Psoas muscle (tissue), 8 donors: ENCODE data around the gene BLOC1S3. TPM values are rescaled to one million over a fixed set of nuclear protein-coding genes. Genes with fewer than 3 reads are reported as not detected.

Experiments
- ATAC-seq, 4 donors: fragments of 200-7000 bp; cut with Tn5 transposase; one replicate each; pipeline ENCODE4 v1.9.1; 2020; ENCODE audit warnings: moderate library complexity in 3 of 4, mild to moderate bottlenecking in 2 of 4
- DNase-seq, 2 donors: peaks; one replicate each; pipeline ENCODE4 v3.0.0-alpha.2; 2020
- H3K27ac ChIP-seq: fragments of 200-600 bp; one replicate; pipeline ENCODE4 v1.8.0; 2022
- H3K27me3 ChIP-seq, 3 donors: fragments of 200-600 bp in 1 of 3; one replicate each; pipeline versions ENCODE4 v1.6.1 to v1.8.0; 2013 to 2022; ENCODE audit warnings: low read length in 2 of 3, mild to moderate bottlenecking in 2 of 3, moderate library complexity in 1 of 3; ENCODE audit not compliant: insufficient read depth in 3 of 3
- H3K36me3 ChIP-seq, 2 donors: fragments of 200-600 bp in 1 of 2; one replicate each; pipeline versions ENCODE4 v1.6.1 to v1.8.0; 2013 to 2022; ENCODE audit warnings: low read depth in 1 of 2, mild to moderate bottlenecking in 1 of 2, moderate library complexity in 1 of 2; ENCODE audit not compliant: insufficient read depth in 1 of 2
- H3K4me1 ChIP-seq: fragments of 200-600 bp; one replicate; pipeline ENCODE4 v1.8.0; 2022
- H3K4me3 ChIP-seq: fragments of 200-600 bp; one replicate; pipeline ENCODE4 v1.8.0; 2022; ENCODE audit warnings: mild to moderate bottlenecking
- H3K9me3 ChIP-seq: fragments of 200-600 bp; one replicate; pipeline ENCODE4 v1.8.0; 2022
- WGBS, 3 donors: extraction: QIAGEN DNeasy Blood & Tissue Kit; methylation state at CpG; one replicate each; pipeline versions ENCODE4 v1.1.6 to v1.1.7; 2013; 5-methylcytosine and 5-hydroxymethylcytosine counted together
- intact Hi-C, 2 donors: fragments of 100-400 bp; cut with DNase I; formaldehyde crosslinking; loops; one replicate each; pipeline versions ENCODE4 v1.11.0 to v1.14.2; 2022
- polyA plus RNA-seq, 3 donors: library from polyadenylated mRNA; stranded (reverse); fragments of 200-250 nt; gene quantifications; one replicate each; pipeline ENCODE4 v1.2.3, GENCODE V29; 2013
- total RNA-seq, 4 donors: library from RNA; stranded (reverse); fragmentation: NEBNext Ultra II Directional in 2 of 4; extraction: Animal tissue kit (Norgen Biotek cat#: 25700) in 2 of 4; gene quantifications; one replicate each; pipeline versions ENCODE4 v1.2.1 to v1.2.4, GENCODE V29; 2021 to 2023
- TF ChIP-seq, protein P1 (sequence below): fragments of 200-600 bp; IDR thresholded peaks from one replicate; pipeline ENCODE4 v1.8.0; 2022; ENCODE audit warnings: antibody characterized with exemption
- donor health status: healthy with polysubstance abuse.
- donor health status: DM: no; HTN: no; CAD: no; lungs with moderate emphysema.
- donor health status: Bipolar disorder and iron deficiency.
- donor health status: healthy.
- donor health status: DM: yes; HTN: yes; CAD: no.
- donor health status: DM: no; HTN: no; CAD: no.
- donor health status: DM: no; HTN: no; CAD: no.
- donor health status: DM: yes; HTN: yes; CAD: no.

The BLOC1S3 gene
- total and polyA plus RNA-seq, 7 donors, result 3.3 to 7.8 (median 5.5) TPM

DNA sequence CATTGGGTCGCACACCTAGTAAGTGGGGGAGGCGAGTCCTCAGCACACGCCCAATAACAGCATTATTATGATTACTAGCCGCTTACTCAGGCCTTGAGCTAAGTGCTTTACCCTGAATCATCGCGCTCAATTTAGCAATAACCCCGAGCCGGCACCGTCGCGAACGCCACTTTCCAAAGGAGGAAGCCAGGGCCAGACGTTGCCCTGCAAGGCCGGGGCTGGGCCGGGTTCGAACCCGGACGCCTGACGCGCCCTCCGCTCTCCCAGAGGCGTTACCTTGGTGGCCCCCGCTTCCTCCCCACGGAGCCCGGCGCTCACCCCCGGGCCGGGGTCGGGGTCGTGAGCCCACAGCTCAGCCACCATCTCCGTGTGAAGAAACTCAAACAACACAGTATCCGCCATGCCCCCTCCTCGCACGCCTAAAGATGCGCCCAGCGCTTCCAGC, 745 bp upstream of the BLOC1S3 start, which contains the start of gene TRAPPC6A:
Gene TRAPPC6A, minus strand, starts transcription at position 421 of the 445 bp plus-strand sequence. Its CDS starts 19 bp downstream, at position 402.
- H3K4me3 ChIP-seq, result peak within 1 kb of the TSS; percentile 77
- intact Hi-C loops, result no loop called here
- DNase-seq, result no peak
- H3K27ac ChIP-seq, result peak within 1 kb of the TSS; percentile 96
- TF ChIP-seq, protein P1, sequence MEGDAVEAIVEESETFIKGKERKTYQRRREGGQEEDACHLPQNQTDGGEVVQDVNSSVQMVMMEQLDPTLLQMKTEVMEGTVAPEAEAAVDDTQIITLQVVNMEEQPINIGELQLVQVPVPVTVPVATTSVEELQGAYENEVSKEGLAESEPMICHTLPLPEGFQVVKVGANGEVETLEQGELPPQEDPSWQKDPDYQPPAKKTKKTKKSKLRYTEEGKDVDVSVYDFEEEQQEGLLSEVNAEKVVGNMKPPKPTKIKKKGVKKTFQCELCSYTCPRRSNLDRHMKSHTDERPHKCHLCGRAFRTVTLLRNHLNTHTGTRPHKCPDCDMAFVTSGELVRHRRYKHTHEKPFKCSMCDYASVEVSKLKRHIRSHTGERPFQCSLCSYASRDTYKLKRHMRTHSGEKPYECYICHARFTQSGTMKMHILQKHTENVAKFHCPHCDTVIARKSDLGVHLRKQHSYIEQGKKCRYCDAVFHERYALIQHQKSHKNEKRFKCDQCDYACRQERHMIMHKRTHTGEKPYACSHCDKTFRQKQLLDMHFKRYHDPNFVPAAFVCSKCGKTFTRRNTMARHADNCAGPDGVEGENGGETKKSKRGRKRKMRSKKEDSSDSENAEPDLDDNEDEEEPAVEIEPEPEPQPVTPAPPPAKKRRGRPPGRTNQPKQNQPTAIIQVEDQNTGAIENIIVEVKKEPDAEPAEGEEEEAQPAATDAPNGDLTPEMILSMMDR, result no peak
- peak; percentile 39 to 66 (median 56) for ATAC-seq
- no peaks in the 10 kb centered on the region for H3K36me3 ChIP-seq
- peaks cover 12% of the 10 kb centered on the region for H3K4me1 ChIP-seq
- no peaks in the 10 kb centered on the region for H3K9me3 ChIP-seq
- H3K27me3 ChIP-seq, result no peaks in the 10 kb centered on the region
- WGBS, 3 donors, result 0% methylated on average over 30 to 36 of the region's 36 CpGs

DNA sequence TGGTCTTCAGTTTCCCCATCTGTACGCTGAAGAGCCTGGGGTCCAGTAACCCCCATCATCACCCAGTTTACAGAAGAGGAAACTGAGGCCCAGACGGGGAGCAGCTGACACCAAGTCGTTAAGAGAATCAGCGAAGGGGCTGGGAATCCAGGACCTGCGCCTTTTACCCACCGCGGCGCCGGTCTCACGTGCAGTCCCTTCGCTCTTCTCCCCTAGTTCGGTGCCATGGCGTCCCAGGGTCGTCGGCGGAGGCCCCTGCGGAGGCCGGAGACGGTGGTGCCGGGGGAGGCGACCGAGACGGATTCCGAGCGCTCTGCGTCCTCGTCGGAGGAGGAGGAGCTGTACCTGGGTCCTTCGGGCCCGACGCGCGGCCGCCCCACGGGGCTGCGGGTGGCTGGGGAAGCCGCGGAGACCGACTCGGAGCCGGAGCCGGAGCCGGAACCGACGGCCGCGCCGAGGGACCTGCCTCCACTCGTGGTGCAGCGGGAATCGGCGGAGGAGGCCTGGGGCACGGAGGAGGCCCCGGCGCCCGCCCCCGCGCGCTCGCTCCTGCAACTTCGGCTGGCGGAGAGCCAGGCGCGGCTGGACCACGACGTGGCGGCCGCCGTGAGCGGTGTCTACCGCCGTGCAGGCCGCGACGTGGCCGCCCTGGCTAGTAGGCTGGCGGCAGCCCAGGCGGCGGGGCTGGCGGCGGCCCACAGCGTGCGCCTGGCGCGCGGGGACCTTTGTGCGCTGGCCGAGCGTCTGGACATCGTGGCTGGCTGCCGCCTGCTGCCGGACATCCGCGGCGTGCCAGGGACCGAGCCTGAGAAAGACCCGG, 698 bp downstream of the BLOC1S3 start:
- Histone ChIP-seq H3K27me3 (no peaks in the 10 kb centered on the region), H3K27ac (peak overlapping the region; percentile 96), H3K4me1 (peaks cover 12% of the 10 kb centered on the region), H3K36me3 (no peaks in the 10 kb centered on the region), H3K4me3 (peak overlapping the region; percentile 77), H3K9me3 (no peaks in the 10 kb centered on the region)
- intact Hi-C loops, result no loop called here
- peak; percentile 61 to 67 for DNase-seq
- WGBS, 3 donors, result 0 to 1% (median 1%) methylated on average over 32 to 97 of the region's 97 CpGs
- TF ChIP-seq, protein P1, result no peak
- no peak for ATAC-seq

DNA sequence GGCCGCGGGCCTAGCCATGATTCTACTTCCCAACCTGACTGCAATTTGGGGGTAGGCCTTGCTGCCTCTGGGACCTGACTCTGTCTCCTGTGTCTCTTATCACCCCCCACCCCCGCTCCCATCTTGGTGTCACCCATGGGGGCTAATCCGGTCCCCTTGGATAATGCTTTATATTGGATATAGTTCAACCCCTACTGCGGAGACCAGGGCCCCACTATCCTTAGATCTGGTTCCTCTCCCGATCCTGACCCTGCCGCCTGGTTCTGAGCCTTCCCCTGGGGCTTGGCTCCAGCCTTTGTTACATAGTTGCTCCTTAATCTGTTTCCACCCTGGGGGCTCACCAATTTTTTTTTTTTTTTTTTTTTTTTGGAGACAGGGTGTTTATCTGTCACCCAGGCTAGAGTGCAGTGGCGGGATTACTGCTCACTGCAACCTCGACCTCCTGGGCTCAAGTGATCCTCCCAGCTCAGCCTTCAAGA, 1.3 kb downstream of the BLOC1S3 start:
- H3K36me3 ChIP-seq, result no peaks in the 10 kb centered on the region
- TF ChIP-seq, protein P1, result no peak
- peaks cover 12% of the 10 kb centered on the region for H3K4me1 ChIP-seq
- no peaks in the 10 kb centered on the region for H3K27me3 ChIP-seq
- intact Hi-C loops, result loop anchor here in 1 of 2 donors (10.0 kb wide), 1 partner anchor 155 kb away; no protein-coding TSS in a partner anchor
- no peak for DNase-seq
- ATAC-seq, result no peak
- H3K27ac ChIP-seq, result peak overlapping the region; percentile 96
- H3K4me3 ChIP-seq, result peak overlapping the region; percentile 77
- H3K9me3 ChIP-seq, result no peaks in the 10 kb centered on the region
- WGBS, 3 donors, result 51 to 64% (median 52%) methylated on average over 7 to 9 of the region's 9 CpGs

DNA sequence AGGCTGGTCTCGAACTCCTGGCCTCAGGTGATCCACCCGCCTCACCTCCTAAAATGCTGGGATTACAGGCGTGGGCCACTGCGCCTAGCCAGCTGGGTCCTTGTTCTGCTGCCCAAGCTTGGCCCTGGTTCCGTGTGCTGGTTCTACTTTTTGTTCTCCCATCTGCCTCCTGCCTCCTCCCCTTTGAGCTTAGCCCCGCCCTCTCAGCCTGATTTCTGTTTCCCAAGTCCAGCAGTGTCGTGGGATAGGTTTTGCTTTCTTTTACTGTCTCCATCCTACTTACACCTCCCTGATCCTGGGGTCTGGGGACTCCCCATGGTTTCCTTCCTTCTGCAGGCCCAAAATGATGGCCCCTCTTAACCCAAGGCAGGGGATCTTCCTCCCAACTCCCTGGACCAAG, 2.4 kb downstream of the BLOC1S3 start:
- no peak for DNase-seq
- intact Hi-C loops, result loop anchor here in 1 of 2 donors (10.0 kb wide), 1 partner anchor 154 kb away; no protein-coding TSS in a partner anchor
- TF ChIP-seq, protein P1, result no peak
- no peak for ATAC-seq
- Histone ChIP-seq H3K36me3 (no peaks in the 10 kb centered on the region), H3K4me3 (no peak overlapping the region), H3K27me3 (no peaks in the 10 kb centered on the region), H3K4me1 (peaks cover 12% of the 10 kb centered on the region), H3K27ac (no peak overlapping the region), H3K9me3 (no peaks in the 10 kb centered on the region)
- 77 to 88% (median 79%) methylated on average over 7 of the region's 7 CpGs for WGBS, 3 donors
